ENCODE data around the gene MYRF.

- TF ChIP-seq CTCF (conservative IDR thresholded peaks at IDR 0.05; ENCODE audit: low read depth, low read length) (no peak), EZH2 (IDR thresholded peaks at IDR 0.05; ENCODE audit: low read length, unreplicated experiment) (no peak)
These were observed 62.0 kb downstream of the MYRF start for GRCh38 chr11:61814247-61814957.

Data from PC-3 (cell line).